Naive B cell (primary cell): ENCODE data around the gene HSPA1L. TPM values are rescaled to one million over a fixed set of nuclear protein-coding genes. Genes with fewer than 3 reads are reported as not detected.
A peak's percentile ranks its signal among the peaks of the same experiment; 100 is the strongest.
"Not testable (repeated sequence)": the region's sequence is repeated elsewhere in the genome, so short reads cannot be mapped to it uniquely, and the experiment has no call there.

Experiments used
- ATAC-seq, 2 donors: fragments of 150-1000 bp; cut with Tn5 transposase; 2 replicates each; pipeline ENCODE4 v1.10.0; 2021; ENCODE audit warnings: low read depth in 2 of 2, mild to moderate bottlenecking in 2 of 2, moderate library complexity in 2 of 2
- DNase-seq: peaks from one replicate; pipeline ENCODE4 v3.0.0; 2022
- H3K27ac Mint-ChIP-seq, 6 donors: one replicate each; pipeline ENCODE4 v1.8.0; 2020 to 2022; ENCODE audit warnings: mild to moderate bottlenecking in 6 of 6, mixed read lengths in 6 of 6, moderate library complexity in 5 of 6, inconsistent platforms in 2 of 6
- H3K27me3 Mint-ChIP-seq, 3 donors: one replicate each; pipeline ENCODE4 v1.8.0; 2021 to 2022; ENCODE audit warnings: mixed read lengths in 3 of 3, mild to moderate bottlenecking in 1 of 3
- H3K36me3 Mint-ChIP-seq, 2 donors: one replicate each; pipeline ENCODE4 v1.8.0; 2020 to 2022; ENCODE audit warnings: mixed read lengths in 2 of 2, inconsistent platforms in 1 of 2, mild to moderate bottlenecking in 1 of 2
- H3K4me1 Mint-ChIP-seq, 3 donors: one replicate each; pipeline ENCODE4 v1.8.0; 2020 to 2022; ENCODE audit warnings: mixed read lengths in 3 of 3, inconsistent platforms in 1 of 3, mild to moderate bottlenecking in 1 of 3, moderate library complexity in 1 of 3
- H3K4me3 Mint-ChIP-seq, 8 donors: one replicate each; pipeline ENCODE4 v1.8.0; 2020 to 2022; ENCODE audit warnings: mild to moderate bottlenecking in 8 of 8, mixed read lengths in 8 of 8, moderate library complexity in 8 of 8, inconsistent platforms in 2 of 8
- H3K9me3 Mint-ChIP-seq, 7 donors: one replicate each; pipeline ENCODE4 v1.8.0; 2020 to 2022; ENCODE audit warnings: mixed read lengths in 7 of 7, mild to moderate bottlenecking in 5 of 7, inconsistent platforms in 2 of 7, moderate library complexity in 1 of 7
- polyA plus RNA-seq, 6 donors: library from polyadenylated mRNA; unstranded; fragments of 300-500 nt; fragmentation: Illumina TruSeq; gene quantifications; one replicate each; pipeline ENCODE4 v1.2.3, GENCODE V29; 2021; ENCODE audit warnings: low read depth in 6 of 6

Gene HSPA1L
- 1 to 10 TPM in 1 of 6 donors, under 1 TPM in 4, not detected in 1; 0.45 to 1.4 (median 0.71) TPM for polyA plus RNA-seq

GRCh38 chr6:31815025-31815838 lies at the start of gene HSPA1L, which contains the start of gene HSPA1A:
Gene HSPA1L (minus strand): TSS chr6:31815283. CDS start chr6:31811972, 3,311 bp downstream.
Gene HSPA1A (plus strand): TSS chr6:31815543. CDS start chr6:31815757, 214 bp downstream.
- no peak for DNase-seq
- H3K36me3 Mint-ChIP-seq: no peaks in the 10 kb centered on the region
- ATAC-seq: peak; percentile 29 to 31
- peak within 1 kb of the TSS; percentile 91 to 97 (median 94) for H3K4me3 Mint-ChIP-seq
- peaks cover 17 to 31% (median 31%) of the 10 kb centered on the region in 3 donors for H3K4me1 Mint-ChIP-seq
- no peaks in the 10 kb centered on the region for H3K9me3 Mint-ChIP-seq
- H3K27me3 Mint-ChIP-seq: no peaks in the 10 kb centered on the region
- H3K27ac Mint-ChIP-seq: peak within 1 kb of the TSS; percentile 60 to 95 (median 84)

- Mint-ChIP-seq H3K9me3 (no peaks in the 10 kb centered on the region), H3K4me1 (peaks cover 17 to 40% (median 18%) of the 10 kb centered on the region in 3 donors), H3K4me3 (peak overlapping the region in 2 of 8 donors; percentile 86 to 97), H3K27ac (peak overlapping the region in 2 of 6 donors; percentile 98), H3K36me3 (no peaks in the 10 kb centered on the region), H3K27me3 (no peaks in the 10 kb centered on the region)
- ATAC-seq (no peak), DNase-seq (no peak)
Measured at GRCh38 chr6:31864818-31865204, 49.7 kb upstream of the HSPA1L start.

- DNase-seq, H3K27me3 Mint-ChIP-seq, H3K9me3 Mint-ChIP-seq, H3K36me3 Mint-ChIP-seq, ATAC-seq: not testable (repeated sequence)
- Mint-ChIP-seq H3K27ac (peak overlapping the region; percentile 96 to 98 (median 98)), H3K4me1 (peaks cover 17 to 40% (median 18%) of the 10 kb centered on the region in 3 donors), H3K4me3 (peak overlapping the region; percentile 86 to 97 (median 96))
Measured at GRCh38 chr6:31864123-31864562, 49.1 kb upstream of the HSPA1L start.

- Mint-ChIP-seq H3K9me3 (no peaks in the 10 kb centered on the region), H3K4me3 (peak within 1 kb of the TSS; percentile 86 to 97 (median 96)), H3K36me3 (no peaks in the 10 kb centered on the region), H3K27ac (peak within 1 kb of the TSS; percentile 96 to 98 (median 98)), H3K4me1 (peaks cover 17 to 40% (median 18%) of the 10 kb centered on the region in 3 donors), H3K27me3 (no peaks in the 10 kb centered on the region)
- ATAC-seq (peak; percentile 93), DNase-seq (peak; percentile 98)
Measured at GRCh38 chr6:31862344-31863235, 47.5 kb upstream of the HSPA1L start, which contains the start of gene NEU1. Gene NEU1 (minus strand): TSS chr6:31862821. CDS start chr6:31862776, 45 bp downstream.

- Mint-ChIP-seq H3K4me1 (peaks cover 17 to 40% (median 18%) of the 10 kb centered on the region in 3 donors), H3K27me3 (no peaks in the 10 kb centered on the region), H3K36me3 (no peaks in the 10 kb centered on the region), H3K9me3 (no peaks in the 10 kb centered on the region), H3K27ac (peak overlapping the region; percentile 80 to 98 (median 97)), H3K4me3 (peak overlapping the region; percentile 86 to 97 (median 96))
- DNase-seq (no peak), ATAC-seq (no peak)
Measured at GRCh38 chr6:31861919-31862343, 46.8 kb upstream of the HSPA1L start.

GRCh38 chr6:31861150-31861549 lies 46.1 kb upstream of the HSPA1L start:
- Mint-ChIP-seq H3K27ac (peak overlapping the region in 2 of 6 donors; percentile 84 to 97), H3K36me3 (no peaks in the 10 kb centered on the region), H3K4me3 (peak overlapping the region in 6 of 8 donors; percentile 47 to 97 (median 88)), H3K9me3 (no peaks in the 10 kb centered on the region), H3K4me1 (peaks cover 17 to 40% (median 18%) of the 10 kb centered on the region in 3 donors), H3K27me3 (no peaks in the 10 kb centered on the region)
- DNase-seq (no peak), ATAC-seq (no peak)

GRCh38 chr6:31860349-31860748 lies 45.3 kb upstream of the HSPA1L start:
- Mint-ChIP-seq H3K9me3 (no peaks in the 10 kb centered on the region), H3K4me1 (peaks cover 17 to 40% (median 18%) of the 10 kb centered on the region in 3 donors), H3K36me3 (no peaks in the 10 kb centered on the region), H3K27me3 (no peaks in the 10 kb centered on the region), H3K27ac (no peak overlapping the region), H3K4me3 (peak overlapping the region in 2 of 8 donors; percentile 71 to 76)
- DNase-seq (no peak), ATAC-seq (no peak)

GRCh38 chr6:31859923-31860322 lies 44.8 kb upstream of the HSPA1L start:
- ATAC-seq: no peak
- DNase-seq: no peak
- Mint-ChIP-seq H3K36me3 (no peaks in the 10 kb centered on the region), H3K9me3 (no peaks in the 10 kb centered on the region), H3K4me3 (peak overlapping the region in 3 of 8 donors; percentile 61 to 76 (median 71)), H3K4me1 (peaks cover 17 to 40% (median 18%) of the 10 kb centered on the region in 3 donors), H3K27me3 (no peaks in the 10 kb centered on the region), H3K27ac (no peak overlapping the region)

- H3K36me3 Mint-ChIP-seq: no peaks in the 10 kb centered on the region
- ATAC-seq: no peak
- DNase-seq: no peak
- H3K4me1 Mint-ChIP-seq: peaks cover 17 to 30% (median 18%) of the 10 kb centered on the region in 3 donors
- H3K9me3 Mint-ChIP-seq: no peaks in the 10 kb centered on the region
- H3K27me3 Mint-ChIP-seq: no peaks in the 10 kb centered on the region
- peak overlapping the region in 1 of 8 donors; percentile 33 for H3K4me3 Mint-ChIP-seq
- H3K27ac Mint-ChIP-seq: no peak overlapping the region
Measured at GRCh38 chr6:31858707-31859106, 43.6 kb upstream of the HSPA1L start.

GRCh38 chr6:31857774-31858173 lies 42.7 kb upstream of the HSPA1L start:
- DNase-seq, H3K9me3 Mint-ChIP-seq, H3K27me3 Mint-ChIP-seq, H3K4me3 Mint-ChIP-seq, ATAC-seq, H3K36me3 Mint-ChIP-seq, H3K27ac Mint-ChIP-seq: not testable (repeated sequence)
- peaks cover 14 to 21% (median 15%) of the 10 kb centered on the region in 3 donors for H3K4me1 Mint-ChIP-seq

- not testable (repeated sequence) for DNase-seq, H3K4me3 Mint-ChIP-seq, H3K9me3 Mint-ChIP-seq, H3K36me3 Mint-ChIP-seq, H3K27me3 Mint-ChIP-seq, ATAC-seq, H3K27ac Mint-ChIP-seq, H3K4me1 Mint-ChIP-seq
Measured at GRCh38 chr6:31851980-31852718, 37.1 kb upstream of the HSPA1L start.

- no peak overlapping the region for H3K27ac Mint-ChIP-seq
- no peaks in the 10 kb centered on the region for H3K4me1 Mint-ChIP-seq
- ATAC-seq (no peak), DNase-seq (no peak)
- no peak overlapping the region for H3K4me3 Mint-ChIP-seq
- no peaks in the 10 kb centered on the region for H3K9me3 Mint-ChIP-seq
- no peaks in the 10 kb centered on the region for H3K27me3 Mint-ChIP-seq
- no peaks in the 10 kb centered on the region for H3K36me3 Mint-ChIP-seq
Measured at GRCh38 chr6:31851485-31851832, 36.4 kb upstream of the HSPA1L start.
